NCI-H128 (cell line): Measurements from ENCODE around the gene SLC25A11.
"Not testable (repeated sequence)": the region's sequence is repeated elsewhere in the genome, so short reads cannot be mapped to it uniquely, and the experiment has no call there.

ENCODE experiments used
- DNase-seq: peaks from one replicate; lab custom pipeline; 2025; ENCODE audit not compliant: unreplicated experiment; lab: John Stamatoyannopoulos, UW

The SLC25A11 gene

GRCh38 chr17:4920351-4921048 lies 19.3 kb downstream of the SLC25A11 start:
- no peak for DNase-seq

- no peak for DNase-seq
Measured at GRCh38 chr17:4919511-4920047, 20.3 kb downstream of the SLC25A11 start.

DNA sequence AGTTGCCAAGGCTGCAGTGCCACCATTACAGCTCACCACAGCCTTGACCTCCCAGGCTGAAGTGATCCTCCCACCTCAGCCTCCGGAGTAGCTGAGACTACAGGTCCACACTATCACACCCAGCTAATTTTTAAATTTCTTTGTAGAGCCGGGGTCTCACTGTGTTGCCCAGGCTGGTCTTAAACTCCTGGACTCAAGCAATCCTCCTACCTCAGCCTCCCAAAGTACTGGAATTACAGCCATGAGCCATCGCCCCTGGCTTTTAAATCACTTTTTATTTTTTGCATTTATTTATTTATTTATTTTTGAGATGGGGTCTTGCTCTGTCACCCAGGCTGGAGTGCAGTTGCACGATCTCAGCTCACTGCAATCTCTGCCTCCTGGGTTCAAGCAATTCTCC lies 25.3 kb downstream of the SLC25A11 start:
- not testable (repeated sequence) for DNase-seq

DNA sequence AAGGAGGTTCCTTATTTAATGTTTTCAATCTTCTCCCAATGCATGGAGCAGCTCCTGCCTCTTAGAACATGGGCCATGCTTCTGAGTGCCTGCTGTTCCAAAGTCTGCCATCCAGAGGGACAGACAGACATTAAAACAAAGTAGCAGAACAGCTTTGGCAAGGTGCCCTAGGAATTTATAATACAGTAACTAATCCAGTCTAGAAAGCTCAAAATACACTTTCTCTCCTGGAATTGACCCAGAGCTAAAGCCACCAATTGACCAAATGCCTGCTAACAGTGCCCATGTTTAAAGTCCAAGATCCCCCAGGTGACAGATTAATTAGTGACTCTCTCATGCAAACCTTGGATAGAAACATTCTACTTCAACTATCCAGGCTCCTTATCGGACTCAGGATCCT lies 25.9 kb downstream of the SLC25A11 start:
- no peak for DNase-seq

GRCh38 chr17:4908711-4909496 lies 30.9 kb downstream of the SLC25A11 start:
- DNase-seq, result peak; percentile 5

GRCh38 chr17:4908301-4908700 lies 31.5 kb downstream of the SLC25A11 start:
- no peak for DNase-seq

GRCh38 chr17:4906642-4907041 lies 33.2 kb downstream of the SLC25A11 start:
- DNase-seq, result not testable (repeated sequence)

DNA sequence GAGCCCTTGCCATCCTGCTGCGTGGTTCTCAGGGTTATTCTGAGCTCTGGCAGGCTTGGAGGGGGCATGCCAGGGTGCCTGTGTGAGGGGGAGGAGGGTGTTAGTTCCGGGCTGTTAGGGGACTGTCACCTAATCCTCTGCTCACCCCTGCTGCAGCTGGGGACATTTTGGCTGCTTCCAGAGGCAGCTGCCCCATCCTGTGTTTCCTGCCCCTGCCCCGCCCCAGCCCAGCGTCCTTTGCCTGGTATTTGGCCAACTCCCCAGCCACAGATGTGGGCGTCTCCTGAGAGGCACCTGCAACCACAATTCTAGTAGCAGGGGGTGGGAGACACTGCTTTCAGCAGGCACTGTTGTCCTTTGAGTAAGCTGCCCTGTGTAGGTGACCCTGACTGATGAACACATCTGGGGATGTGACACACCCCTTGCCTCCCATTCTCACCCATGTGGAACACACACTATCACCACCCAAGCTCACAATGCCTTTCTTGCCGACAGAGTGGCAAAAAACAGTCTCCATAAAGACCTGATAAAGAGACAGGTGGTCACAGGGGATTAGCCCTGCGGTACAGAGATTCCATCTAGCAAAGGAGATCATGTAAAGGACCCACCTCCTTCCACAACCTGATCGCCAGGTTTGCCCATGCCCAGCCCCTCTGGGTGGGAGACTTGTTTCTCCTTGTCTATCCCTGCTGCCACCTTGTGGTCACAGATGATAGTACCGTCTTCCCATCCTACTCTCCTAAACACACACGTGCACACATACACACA lies 36.6 kb downstream of the SLC25A11 start, which contains the start of gene CHRNE:
Gene CHRNE, minus strand, starts transcription at position 48 of the 768 bp plus-strand sequence. Its CDS starts 35 bp downstream, at position 13.
- peak; percentile 21 for DNase-seq

DNA sequence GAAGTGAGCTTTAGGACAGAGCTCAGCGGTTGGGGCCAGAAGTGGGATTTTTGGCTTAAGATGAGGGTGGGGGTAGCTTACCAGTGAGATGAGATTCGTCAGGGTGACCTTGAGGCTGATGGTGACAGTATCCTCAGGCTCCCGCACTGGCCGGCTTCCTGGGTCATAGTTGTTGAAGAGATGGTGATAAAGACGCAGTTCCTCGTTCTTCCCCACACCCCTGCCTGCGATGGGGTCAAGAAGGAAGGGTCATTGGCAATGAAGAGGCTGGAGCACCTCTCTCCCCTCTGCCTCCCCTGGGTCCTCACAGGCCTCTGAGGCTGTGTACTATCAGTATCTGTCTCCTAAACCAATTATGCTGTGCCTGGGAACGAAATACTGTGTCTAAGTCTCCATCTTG lies 37.3 kb downstream of the SLC25A11 start:
- no peak for DNase-seq

GRCh38 chr17:4901648-4902344 lies 38.0 kb downstream of the SLC25A11 start:
- DNase-seq, result no peak

DNA sequence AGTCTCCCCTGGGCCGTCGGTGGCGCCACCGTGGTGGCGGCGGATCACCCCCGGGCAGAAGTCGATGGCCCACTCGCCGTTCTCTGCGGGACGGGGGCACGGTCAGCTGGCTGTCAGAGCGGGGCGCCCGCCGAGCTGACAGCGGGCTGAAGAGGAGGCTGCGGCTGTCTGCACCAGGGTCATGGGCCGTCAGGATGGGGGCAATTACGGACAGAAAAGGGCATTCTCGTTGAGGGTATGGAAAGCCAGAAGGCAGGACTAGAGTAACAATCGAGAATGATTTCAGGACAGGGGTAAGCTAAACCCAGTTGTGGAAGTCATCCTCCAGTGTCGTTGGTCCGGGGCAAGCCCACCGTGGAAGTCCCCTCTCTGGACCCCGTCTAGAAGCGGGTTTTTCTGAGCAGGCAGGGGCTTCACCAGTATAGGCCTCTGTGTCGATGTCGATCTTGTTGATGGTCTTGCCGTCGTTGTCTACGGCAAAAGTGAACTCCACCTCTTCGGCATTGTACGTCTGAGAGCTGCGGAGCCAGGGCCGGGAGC lies 38.7 kb downstream of the SLC25A11 start:
- DNase-seq, result no peak

DNA sequence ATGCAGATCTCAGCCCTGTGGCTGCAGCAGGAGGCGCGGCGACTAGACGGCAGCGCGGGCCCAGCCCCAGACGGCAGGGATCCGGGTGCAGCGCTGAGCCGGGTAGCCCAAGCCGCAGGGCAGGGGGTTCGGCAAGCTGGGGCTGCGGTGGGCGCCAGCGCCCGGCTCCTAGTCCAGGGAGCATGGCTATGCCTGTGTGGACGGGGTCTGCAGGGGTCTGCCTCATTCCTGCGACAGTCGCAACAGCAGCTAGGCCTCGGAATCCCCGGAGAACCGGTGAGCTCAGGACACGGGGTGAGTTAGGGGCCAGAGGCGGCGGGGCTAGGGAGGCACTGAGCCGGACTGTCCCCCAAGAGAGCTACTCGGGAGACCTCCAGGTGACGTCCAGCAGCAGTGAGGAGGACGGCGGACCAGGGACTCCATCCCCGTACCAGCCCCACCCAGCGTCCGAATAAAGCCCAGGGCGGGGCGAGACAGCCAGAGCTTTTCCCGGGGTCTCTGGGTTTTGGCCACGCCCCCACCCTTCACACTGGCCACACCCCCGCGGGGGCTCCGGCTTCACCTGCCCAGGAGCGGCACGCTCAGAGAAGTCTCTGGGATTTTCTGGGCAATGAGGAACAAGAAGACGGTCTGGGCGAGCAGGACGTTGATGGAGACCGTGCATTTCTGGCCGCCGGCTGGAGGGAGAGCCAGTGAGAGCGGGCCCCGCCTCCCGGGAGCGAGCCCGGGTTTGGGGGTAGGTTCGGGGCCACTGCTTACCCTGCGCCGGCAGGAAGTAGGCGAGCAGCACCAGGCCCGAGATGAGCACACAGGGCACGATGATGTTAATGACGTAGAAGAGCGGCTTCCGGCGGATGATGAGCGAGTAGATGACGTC lies 39.4 kb downstream of the SLC25A11 start:
- no peak for DNase-seq

- no peak for DNase-seq
Measured at GRCh38 chr17:4899341-4900230, 40.3 kb downstream of the SLC25A11 start, which contains the start of gene C17orf107. Gene C17orf107 (plus strand): TSS chr17:4899536. CDS start chr17:4899763, 227 bp downstream.

GRCh38 chr17:4898927-4899326 lies 40.9 kb downstream of the SLC25A11 start:
- no peak for DNase-seq

- no peak for DNase-seq
Measured at GRCh38 chr17:4898351-4898750, 41.5 kb downstream of the SLC25A11 start.

- no peak for DNase-seq
Measured at GRCh38 chr17:4897785-4898184, 42.1 kb downstream of the SLC25A11 start.

DNA sequence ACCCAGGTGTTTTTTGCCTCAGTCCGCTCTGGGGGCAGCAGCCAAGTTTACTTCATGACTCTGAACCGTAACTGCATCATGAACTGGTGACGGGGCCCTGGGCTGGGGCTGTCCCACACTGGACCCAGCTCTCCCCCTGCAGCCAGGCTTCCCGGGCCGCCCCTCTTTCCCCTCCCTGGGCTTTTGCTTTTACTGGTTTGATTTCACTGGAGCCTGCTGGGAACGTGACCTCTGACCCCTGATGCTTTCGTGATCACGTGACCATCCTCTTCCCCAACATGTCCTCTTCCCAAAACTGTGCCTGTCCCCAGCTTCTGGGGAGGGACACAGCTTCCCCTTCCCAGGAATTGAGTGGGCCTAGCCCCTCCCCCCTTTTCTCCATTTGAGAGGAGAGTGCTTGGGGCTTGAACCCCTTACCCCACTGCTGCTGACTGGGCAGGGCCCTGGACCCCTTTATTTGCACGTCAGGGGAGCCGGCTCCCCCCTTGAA lies 42.6 kb downstream of the SLC25A11 start:
- DNase-seq, result no peak
